RWPE2 (cell line): Measurements from ENCODE around the gene BAG1.
A peak's percentile ranks its signal among the peaks of the same experiment; 100 is the strongest.

ENCODE experiments used
- ATAC-seq: fragments of 200-7000 bp; cut with Tn5 transposase; 3 replicates; pipeline ENCODE4 v1.9.1; 2021; ENCODE audit warnings: low read depth
- DNase-seq: peaks from one replicate; pipeline ENCODE4 v3.0.0-alpha.2; 2020; ENCODE audit warnings: low spot score
- H3K27ac ChIP-seq: fragments of 450-650 bp; 2 replicates; pipeline ENCODE4 v1.5.1; 2017; ENCODE audit warnings: mild to moderate bottlenecking; ENCODE audit not compliant: poor library complexity, severe bottlenecking
- H3K27me3 ChIP-seq: fragments of 250-450 bp; sonication (Bioruptor Pico); 2 replicates; pipeline ENCODE4 v1.5.1; 2021; ENCODE audit warnings: mild to moderate bottlenecking, moderate library complexity; ENCODE audit not compliant: insufficient read depth, poor library complexity, severe bottlenecking
- H3K36me3 ChIP-seq: fragments of 250-450 bp; sonication (Bioruptor Pico); 2 replicates; pipeline ENCODE4 v1.5.1; 2020; ENCODE audit warnings: low read depth, mild to moderate bottlenecking, moderate library complexity
- H3K4me1 ChIP-seq: fragments of 250-450 bp; sonication (Bioruptor Pico); 2 replicates; pipeline ENCODE4 v1.5.1; 2021; ENCODE audit warnings: mild to moderate bottlenecking, moderate library complexity; ENCODE audit not compliant: insufficient read depth, poor library complexity, severe bottlenecking
- H3K4me3 ChIP-seq: fragments of 250-450 bp; sonication (Bioruptor Pico); 2 replicates; pipeline ENCODE4 v1.5.1; 2021; ENCODE audit warnings: mild to moderate bottlenecking, moderate library complexity; ENCODE audit not compliant: severe bottlenecking
- H3K9me3 ChIP-seq: fragments of 250-450 bp; sonication (Bioruptor Pico); 2 replicates; pipeline ENCODE4 v1.5.1; 2021; ENCODE audit warnings: mild to moderate bottlenecking, moderate library complexity; ENCODE audit not compliant: severe bottlenecking
- CTCF ChIP-seq: fragments of 450-650 bp; IDR thresholded peaks from one replicate; pipeline ENCODE4 v1.5.1; 2017; ENCODE audit warnings: mild to moderate bottlenecking, moderate library complexity; ENCODE audit not compliant: poor library complexity, severe bottlenecking

Gene BAG1

GRCh38 chr9:33220681-33221567 lies 43.6 kb downstream of the BAG1 start:
- Histone ChIP-seq H3K27me3 (no peaks in the 10 kb centered on the region), H3K36me3 (no peaks in the 10 kb centered on the region), H3K9me3 (no peaks in the 10 kb centered on the region), H3K4me3 (no peak overlapping the region), H3K4me1 (peaks cover 19% of the 10 kb centered on the region), H3K27ac (peak overlapping the region; percentile 54)
- ATAC-seq (no peak), DNase-seq (no peak)
- no peak for TF ChIP-seq CTCF

- Histone ChIP-seq H3K36me3 (no peaks in the 10 kb centered on the region), H3K27me3 (no peaks in the 10 kb centered on the region), H3K27ac (peak overlapping the region; percentile 49), H3K4me3 (no peak overlapping the region), H3K4me1 (peaks cover 9% of the 10 kb centered on the region), H3K9me3 (no peaks in the 10 kb centered on the region)
- ATAC-seq (peak; percentile 93), DNase-seq (no peak)
- TF ChIP-seq CTCF, result peak; percentile 25
Measured at GRCh38 chr9:33211695-33212393, 52.7 kb downstream of the BAG1 start.

GRCh38 chr9:33210006-33210715 lies 54.3 kb downstream of the BAG1 start:
- H3K4me1 ChIP-seq, result peaks cover 9% of the 10 kb centered on the region
- H3K27ac ChIP-seq, result no peak overlapping the region
- no peak for TF ChIP-seq CTCF
- no peaks in the 10 kb centered on the region for H3K36me3 ChIP-seq
- no peaks in the 10 kb centered on the region for H3K9me3 ChIP-seq
- H3K27me3 ChIP-seq, result no peaks in the 10 kb centered on the region
- ATAC-seq (no peak), DNase-seq (no peak)
- no peak overlapping the region for H3K4me3 ChIP-seq

- TF ChIP-seq CTCF, result no peak
- no peak for DNase-seq
- H3K27me3 ChIP-seq, result no peaks in the 10 kb centered on the region
- H3K9me3 ChIP-seq, result no peaks in the 10 kb centered on the region
- no peak for ATAC-seq
- H3K4me1 ChIP-seq, result peaks cover 9% of the 10 kb centered on the region
- no peaks in the 10 kb centered on the region for H3K36me3 ChIP-seq
- no peak overlapping the region for H3K4me3 ChIP-seq
- H3K27ac ChIP-seq, result no peak overlapping the region
Measured at GRCh38 chr9:33209394-33209793, 55.1 kb downstream of the BAG1 start.
